ENCODE data around the gene PROM2.

DNA sequence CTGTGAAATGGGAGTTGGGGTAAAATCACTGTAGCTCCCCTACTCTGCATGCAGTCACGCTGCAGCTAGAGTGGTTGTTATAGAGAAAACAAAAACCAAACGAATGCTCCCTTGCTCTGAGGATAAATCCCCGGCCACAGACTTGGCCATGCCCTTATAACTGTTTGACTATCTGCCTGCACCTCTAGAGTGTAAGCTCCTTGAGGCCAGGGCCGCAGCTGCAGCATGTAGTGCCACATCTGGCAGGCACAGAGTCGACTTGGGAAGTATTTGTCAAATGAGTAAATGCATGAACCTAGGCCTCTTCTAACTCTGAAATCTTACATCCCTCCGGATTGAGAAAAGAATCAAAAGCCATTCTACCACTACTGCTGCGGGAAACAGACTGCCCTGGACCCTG, 58.8 kb downstream of the PROM2 start:
- no peak for TF ChIP-seq CTCF (IDR thresholded peaks at IDR 0.05; ENCODE audit: insufficient read depth, low read depth, low read length)
- no peak for TF ChIP-seq EZH2 (IDR thresholded peaks at IDR 0.05; ENCODE audit: insufficient read depth, low read length)
